HG03432 (cell line): ENCODE measurements around the gene ATP5F1E.
"Not testable (repeated sequence)": the region's sequence is repeated elsewhere in the genome, so short reads cannot be mapped to it uniquely, and the experiment has no call there.

Experiments used
- ATAC-seq: cut with Tn5 transposase; IDR thresholded peaks from one replicate; pipeline ENCODE4 v1.9.1; 2021; ENCODE audit warnings: mild to moderate bottlenecking, moderate library complexity; ENCODE audit not compliant: unreplicated experiment

Gene ATP5F1E

GRCh38 chr20:58992911-58993310 is 39.2 kb downstream of the ATP5F1E start:
- ATAC-seq, result no peak

GRCh38 chr20:58991715-58992114 is 40.4 kb downstream of the ATP5F1E start:
- ATAC-seq, result no peak

GRCh38 chr20:58990651-58991445 is 41.3 kb downstream of the ATP5F1E start:
- ATAC-seq, result no peak

- no peak for ATAC-seq
Observed at GRCh38 chr20:58989196-58989595, 42.9 kb downstream of the ATP5F1E start.

- no peak for ATAC-seq
Observed at GRCh38 chr20:58988565-58988882, 43.6 kb downstream of the ATP5F1E start.

GRCh38 chr20:58987790-58988564 is 44.2 kb downstream of the ATP5F1E start:
- no peak for ATAC-seq

- no peak for ATAC-seq
Observed at GRCh38 chr20:58986968-58987517, 45.1 kb downstream of the ATP5F1E start.

- ATAC-seq, result no peak
Observed at GRCh38 chr20:58986286-58986967, 45.7 kb downstream of the ATP5F1E start.

GRCh38 chr20:58985656-58986055 is 46.5 kb downstream of the ATP5F1E start:
- ATAC-seq, result no peak

GRCh38 chr20:58984691-58985090 is 47.4 kb downstream of the ATP5F1E start:
- no peak for ATAC-seq

GRCh38 chr20:58983115-58983468 is 49.0 kb downstream of the ATP5F1E start:
- not testable (repeated sequence) for ATAC-seq

GRCh38 chr20:58982406-58983114 is 49.6 kb downstream of the ATP5F1E start:
- no peak for ATAC-seq

- peak; percentile 6 for ATAC-seq
Observed at GRCh38 chr20:58981628-58982364, 50.3 kb downstream of the ATP5F1E start.

- peak; percentile 85 for ATAC-seq
Observed at GRCh38 chr20:58980711-58981627, 51.2 kb downstream of the ATP5F1E start, which contains the start of gene NELFCD. Gene NELFCD (plus strand): TSS chr20:58981256. CDS start chr20:58981310, 54 bp downstream.

- ATAC-seq, result no peak
Observed at GRCh38 chr20:58978351-58979190, 53.6 kb downstream of the ATP5F1E start.

GRCh38 chr20:58976061-58976730 is 55.9 kb downstream of the ATP5F1E start:
- peak; percentile 29 for ATAC-seq
